GM21515 (cell line): ENCODE results near the gene NANOS3.
A peak's percentile ranks its signal among the peaks of the same experiment; 100 is the strongest.

ENCODE experiments used
- ATAC-seq: cut with Tn5 transposase; IDR thresholded peaks from one replicate; pipeline ENCODE4 v1.9.1; 2021; ENCODE audit not compliant: unreplicated experiment

Gene NANOS3

DNA sequence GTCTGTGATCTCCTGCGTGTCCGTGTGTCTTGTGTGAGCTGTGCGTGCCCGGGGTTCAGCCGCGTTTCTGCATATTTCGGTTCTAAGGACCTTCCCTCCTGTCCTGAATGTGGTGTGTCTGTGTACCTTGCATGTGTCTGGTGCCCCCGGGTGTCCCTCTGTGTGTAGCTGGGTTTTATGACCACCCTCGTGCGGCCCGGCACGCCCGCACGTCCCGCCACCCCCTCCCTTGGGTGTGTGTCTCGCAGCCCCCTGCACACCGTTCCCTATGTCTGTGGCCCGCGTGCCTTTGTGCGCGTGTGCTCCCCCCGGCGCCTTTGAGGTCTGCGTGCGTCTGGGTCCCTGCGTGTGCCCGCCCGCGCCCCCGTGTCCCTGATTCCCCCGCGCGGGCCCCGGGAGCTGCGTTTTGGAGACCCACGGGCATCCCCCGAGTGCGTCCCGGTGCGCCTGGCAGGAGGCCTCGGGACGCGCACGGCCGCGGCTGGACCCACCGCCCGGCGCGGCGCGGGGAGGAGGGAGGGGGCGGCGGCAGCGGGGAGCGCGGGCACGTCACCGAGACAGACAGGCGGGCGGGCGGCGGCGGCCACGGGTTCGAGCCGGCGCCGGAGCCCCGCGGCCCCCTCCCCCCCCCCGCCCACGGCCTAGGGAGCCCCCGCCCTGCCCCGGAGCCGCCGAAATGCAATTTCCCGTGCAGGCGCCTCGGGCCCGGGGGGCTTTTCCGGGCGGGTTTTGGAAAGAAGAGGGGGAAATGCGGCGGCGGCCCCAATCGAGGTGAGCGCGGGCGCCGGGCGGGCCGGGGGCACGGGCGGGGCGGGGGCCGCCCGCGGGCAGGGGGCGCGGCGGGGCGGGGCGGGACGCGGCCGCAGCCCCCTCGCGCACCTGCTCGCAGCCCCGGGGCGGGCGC is 12.0 kb upstream of the NANOS3 start:
- no peak for ATAC-seq

DNA sequence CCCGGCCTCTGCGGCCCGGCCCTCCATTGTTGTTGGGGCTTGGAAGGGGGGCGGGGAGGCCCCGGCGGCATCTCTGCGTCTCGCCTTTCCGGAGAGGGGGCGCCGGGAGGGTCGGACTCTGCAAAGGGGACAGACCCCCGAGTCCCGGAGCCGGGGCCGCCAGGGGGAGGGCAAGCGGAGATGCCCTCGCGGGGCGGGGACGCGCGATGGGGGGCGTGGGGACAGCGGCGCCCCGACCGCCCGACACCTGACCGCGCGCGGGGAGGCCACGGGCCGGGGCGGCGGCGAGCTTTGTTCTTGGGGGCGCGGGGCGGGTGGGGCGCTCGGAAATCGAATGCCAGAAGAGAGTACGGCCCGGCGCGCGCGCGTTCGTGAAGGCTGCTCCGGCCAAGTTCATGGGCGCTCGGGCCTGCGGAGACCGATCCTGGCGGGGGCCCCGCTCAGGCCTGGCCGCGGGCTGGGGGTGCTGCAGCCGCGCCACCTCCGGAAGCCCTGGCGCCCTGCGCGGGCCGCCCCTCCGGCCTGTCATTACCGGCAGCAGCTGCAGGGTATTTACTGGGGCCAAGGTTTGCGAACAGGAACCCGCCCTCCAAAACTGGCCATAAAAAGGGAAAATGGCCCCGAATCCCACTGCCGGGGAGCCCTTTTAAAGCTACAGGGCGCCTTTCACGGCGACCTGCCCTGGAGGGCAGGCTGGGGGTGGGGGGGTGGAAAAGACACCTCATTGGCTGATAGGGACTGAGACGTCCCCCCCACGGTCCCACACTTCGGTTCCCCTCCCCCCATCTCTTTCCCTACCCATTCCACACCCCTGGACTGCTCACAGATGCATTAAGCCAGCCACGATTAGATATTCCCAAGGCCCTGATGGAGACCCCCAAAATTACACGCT is 11.1 kb upstream of the NANOS3 start:
- ATAC-seq: no peak

DNA sequence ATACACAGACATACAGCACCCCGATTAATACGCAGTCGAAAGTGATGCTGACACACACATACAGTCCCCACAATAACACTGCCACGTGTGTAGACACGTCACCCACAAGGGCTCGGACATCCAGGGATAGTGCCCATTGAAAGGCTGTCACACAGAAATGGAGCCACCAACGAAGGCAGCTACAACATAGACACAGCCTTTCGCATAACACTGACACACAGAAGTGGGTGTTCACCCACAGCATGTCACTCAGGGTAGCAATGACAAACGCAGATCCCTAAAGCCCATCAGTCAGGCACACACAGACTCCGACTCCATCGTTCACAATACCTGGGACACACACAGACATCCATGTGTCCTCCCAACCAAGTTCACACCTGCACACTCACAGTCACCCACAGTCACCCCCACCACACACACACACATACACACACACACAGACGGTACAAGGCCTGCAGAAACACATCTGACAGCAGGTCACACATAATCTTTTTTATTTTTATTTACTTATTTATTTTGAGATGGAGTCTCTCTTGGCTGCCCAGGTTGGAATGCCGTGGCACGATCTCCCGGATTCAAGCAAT is 10.4 kb upstream of the NANOS3 start:
- no peak for ATAC-seq

DNA sequence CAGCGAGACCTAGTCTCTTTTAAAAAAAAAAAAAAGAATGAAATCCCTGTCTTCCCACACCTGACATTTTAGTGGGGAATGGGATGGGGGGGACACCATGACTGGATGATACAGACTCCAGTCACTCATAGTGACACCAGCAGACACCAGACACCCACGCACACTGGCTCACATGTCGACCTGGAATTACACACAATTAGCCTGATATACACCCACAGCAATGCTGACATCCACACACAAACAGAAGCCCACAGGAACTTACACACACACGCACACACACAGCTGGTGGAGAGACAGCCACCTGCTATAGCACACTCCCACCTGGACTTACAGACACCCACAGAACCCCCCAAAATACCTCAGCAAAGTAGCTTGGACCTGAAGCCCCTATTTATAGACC is 8.3 kb upstream of the NANOS3 start:
- ATAC-seq: no peak

DNA sequence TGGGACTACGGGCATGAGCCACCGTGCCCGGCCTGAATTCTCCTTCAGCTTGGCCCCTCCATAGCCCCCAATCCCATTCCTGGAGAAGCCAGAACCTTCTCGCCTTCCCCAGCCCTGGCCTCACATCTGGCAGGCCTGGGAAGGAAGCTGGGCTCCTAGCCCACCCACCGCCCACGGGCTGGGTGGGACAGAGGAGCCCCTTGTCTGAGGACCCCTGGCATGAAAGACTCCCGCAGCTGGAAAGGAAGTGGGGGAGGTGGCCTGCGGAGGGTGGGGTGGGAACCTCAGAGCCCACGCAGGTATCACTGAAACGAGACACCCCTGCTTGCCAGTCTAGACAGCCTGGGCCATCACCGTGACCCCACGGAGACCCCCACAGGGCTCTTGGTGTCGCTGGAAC is 7.7 kb upstream of the NANOS3 start:
- no peak for ATAC-seq

DNA sequence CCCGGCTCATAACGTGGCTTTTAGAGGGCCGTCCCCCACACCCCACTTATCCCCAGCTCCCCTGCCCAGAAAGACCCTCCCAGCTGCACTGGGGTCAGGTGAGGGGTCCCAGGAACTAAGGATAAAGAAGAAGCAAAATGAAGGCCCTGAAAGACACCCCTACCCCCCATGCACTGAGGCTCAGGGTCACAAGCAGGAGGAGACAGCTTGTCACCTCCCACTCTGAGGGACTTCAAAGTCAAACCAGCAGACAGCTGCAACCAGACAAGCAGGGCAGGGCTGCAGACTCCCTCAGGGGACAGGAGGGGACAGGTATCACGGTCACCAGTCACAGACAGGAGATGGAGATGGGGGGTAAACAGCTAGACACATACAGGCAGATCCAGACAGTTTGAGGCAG is 6.1 kb upstream of the NANOS3 start:
- ATAC-seq: no peak

DNA sequence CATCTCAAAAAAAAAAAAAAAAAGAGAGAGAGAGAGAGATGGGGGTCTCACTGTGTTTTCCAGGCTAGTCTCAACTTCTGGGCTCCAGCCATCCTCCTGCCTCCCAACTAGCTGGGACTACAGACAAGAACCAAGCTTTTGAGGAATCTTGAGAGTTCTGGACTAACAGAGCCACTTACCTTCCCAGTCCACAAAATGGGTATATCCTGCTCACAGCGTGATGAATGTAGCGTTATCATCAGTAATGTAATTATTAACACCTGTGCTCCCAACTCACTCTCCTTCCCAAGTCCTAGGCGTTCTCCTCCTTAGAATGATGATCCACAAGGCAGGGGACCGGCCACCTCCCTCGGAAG is 4.6 kb upstream of the NANOS3 start:
- ATAC-seq: no peak

DNA sequence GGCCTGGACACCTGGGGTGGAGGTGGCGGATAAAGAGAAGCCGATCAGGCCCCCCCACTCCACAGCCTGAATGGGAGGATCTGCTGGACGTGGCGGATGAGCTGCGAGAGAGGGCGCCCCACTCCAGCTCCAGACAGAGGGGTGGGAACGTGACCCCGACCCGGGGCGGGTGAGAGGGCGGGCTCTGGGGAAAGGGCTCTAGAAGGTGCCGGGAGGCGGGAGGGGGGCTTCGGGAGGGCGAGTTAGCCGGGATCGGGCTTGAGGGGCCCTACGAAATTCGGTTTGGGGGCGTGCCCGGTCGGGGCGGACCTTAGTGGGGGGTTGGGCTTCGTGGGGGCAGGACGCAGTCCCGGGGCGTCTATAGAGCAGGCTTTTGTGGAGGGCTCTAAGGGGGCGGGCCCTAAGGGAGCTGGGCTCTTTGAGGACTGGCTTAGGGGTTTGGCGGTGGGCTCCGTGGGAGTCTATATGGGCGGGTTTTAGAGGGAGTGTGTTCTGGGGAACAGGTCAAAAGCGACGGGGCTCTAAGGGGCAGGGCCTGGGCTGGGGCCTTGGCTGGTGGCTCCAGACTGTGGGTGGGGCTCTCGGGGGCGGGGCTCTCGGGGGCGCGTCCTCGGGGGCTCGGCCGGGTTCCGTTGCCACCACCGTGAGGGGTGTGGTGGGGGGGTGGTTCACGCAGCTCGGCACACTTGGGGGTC is 4.1 kb upstream of the NANOS3 start:
- ATAC-seq: no peak

DNA sequence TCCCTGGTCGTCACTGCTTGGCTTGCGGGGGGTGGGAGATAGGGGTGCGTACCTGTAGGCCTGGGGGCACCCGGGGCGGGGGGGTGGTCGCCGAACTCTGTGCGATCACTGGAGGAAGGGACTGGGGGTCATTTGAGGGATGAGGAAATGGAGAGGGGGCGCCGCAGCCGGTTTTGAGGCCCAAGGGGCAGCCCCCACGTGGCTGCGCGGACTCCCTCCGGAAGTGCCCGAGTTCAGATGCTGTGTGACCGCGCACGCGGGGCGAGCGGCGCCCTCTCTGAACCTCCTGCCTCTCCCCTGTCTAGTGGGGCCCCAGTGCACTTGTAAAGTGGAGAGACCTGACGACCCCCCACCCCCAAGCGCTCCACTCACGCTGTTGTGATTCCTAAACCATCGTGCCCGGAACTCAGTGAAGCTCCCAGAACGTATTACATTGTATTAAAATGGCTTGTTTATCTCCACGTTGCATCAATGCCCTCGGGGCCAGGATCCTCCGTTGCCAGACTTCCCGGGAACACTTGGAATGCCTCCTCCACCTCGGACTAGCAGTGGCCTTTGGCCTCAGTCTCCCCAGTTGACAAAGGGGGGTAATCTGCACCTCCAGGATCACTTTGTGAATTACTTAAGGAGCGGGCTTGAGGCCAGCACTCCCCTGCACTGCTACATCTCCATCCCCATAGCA is 3.0 kb upstream of the NANOS3 start:
- ATAC-seq: no peak

DNA sequence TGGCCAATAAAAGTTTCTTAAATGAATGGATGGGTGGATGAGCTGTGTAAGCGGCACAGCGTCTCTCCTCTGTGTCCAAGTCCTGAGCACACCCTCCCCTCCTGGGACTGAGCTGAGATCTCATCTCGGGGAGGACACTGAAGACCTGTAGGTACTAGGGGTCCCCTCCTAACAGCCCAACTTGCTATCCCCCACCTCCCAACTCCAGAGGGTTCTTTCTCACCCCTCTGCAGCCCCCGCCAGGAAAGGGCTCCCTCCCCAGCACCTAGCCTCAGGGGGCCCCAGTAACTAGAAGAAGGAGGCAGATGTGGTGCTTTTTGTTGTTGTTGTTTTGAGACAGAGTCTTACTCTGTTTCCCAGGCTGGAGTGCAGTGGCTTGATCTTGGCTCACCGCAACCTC is 1.1 kb upstream of the NANOS3 start:
- no peak for ATAC-seq

DNA sequence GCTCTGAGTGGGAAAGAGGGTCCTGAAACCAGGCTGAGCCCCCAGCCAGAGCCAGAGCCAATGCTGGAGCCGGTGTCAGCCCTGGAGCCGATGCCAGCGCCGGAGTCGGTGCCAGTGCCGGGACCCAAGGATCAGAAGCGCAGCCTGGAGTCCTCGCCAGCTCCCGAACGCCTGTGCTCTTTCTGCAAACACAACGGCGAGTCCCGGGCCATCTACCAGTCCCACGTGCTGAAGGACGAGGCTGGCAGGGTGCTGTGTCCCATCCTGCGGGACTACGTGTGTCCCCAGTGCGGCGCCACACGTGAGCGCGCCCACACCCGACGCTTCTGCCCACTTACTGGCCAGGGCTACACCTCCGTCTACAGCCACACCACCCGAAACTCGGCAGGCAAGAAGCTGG is 369 bp downstream of the NANOS3 start:
- ATAC-seq: no peak

DNA sequence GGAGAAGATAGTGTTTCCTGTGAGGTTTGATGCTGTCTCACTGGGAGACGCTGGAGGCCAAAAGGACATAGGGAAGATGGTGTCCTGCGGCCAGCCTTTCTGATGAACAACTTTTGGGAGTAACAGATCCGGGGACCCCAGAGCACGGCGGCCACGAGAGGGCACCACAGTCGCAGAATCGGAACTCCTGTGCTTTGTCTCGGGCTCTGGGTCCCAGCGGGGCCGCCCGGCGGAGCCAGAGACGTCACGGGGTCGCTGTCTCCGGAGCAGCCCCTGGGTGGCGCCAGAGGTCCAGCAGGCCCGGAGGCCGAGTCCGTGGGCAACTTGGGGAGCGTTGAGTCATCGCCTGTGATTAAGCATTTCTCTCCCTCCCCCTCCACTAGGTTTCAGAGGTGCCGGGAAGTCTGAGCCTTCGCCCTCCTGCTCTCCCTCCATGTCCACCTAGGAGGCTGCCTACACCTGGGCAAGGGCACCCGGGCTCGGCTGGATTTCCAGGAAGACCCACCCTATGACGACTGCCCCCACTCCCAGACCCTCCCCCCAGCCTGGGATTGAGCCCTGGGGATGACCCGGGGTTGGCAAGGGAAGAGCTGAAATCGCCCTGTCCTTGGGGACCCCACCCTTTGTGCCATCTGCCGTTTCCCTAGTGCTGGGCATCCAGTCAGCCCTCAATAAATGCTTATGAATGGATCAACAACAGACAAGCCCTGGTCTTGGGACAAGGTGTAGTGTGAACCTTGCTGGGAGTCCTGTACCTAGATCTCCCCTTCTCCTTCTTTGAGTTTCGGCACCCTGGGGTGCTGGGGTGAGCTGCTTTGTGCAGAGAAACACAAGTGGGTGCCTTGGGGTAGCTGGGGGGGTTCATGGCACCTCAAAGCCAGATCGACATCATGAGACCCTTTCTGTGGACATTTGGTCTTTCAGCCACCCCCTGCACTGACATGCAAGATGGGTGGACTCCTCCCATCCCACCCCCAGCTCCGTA is 3.4 kb downstream of the NANOS3 start:
- peak; percentile 69 for ATAC-seq

DNA sequence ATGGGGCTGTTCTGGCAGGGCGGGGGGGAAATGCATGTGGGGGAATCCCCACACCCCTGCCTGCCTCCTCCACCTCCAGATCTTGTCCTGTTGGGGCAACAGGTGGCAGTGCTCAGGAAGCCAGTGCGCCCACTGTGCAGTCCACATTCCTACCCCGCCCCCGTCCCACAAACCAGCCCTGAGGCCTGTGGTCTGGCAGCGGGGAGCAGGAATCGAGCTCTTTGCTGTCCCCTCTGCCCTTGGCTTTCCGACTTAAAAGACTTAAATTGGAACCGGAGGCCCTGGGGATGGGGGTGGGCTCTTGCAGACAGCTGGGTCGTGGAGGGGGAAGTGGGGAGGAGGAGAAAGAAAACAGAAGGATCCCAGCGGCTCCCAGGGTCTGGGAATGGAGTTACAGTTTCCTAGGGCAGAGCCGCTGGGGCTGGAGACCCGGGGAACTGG is 4.3 kb downstream of the NANOS3 start:
- no peak for ATAC-seq

DNA sequence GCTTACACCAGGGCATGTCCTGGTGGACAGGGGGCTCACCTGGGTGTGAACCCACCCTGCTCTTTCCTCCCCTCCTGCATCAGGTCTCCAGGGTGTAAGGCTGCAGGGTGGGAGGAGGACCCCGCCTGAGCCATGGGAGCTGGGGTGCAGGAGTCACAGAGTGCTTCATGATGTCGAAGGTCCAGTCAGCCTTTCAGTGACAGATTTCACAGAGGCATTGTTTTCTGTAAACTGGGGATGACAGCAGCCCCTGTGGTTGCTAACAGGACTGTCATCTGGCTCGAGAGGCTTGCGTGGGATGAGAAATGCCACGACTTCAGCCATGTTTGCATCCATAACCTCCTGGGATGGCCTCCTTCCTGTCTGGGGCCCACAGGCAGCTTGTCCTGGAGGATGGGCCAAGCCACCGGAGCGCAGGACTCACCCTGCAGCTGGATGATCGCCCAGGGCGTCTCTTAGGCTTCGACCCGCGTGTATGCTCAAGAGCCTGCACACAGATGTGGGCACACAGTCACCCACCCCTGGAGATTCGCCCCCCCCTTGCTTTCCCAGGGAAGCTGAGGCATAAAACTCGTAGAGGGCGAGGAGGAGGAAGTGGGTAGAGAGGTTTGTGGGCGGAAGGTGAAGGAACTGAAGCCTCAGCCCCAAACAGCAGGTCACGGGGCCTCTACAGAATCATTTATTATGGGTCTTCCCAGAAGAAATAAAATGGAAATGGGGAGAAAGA is 4.9 kb downstream of the NANOS3 start:
- ATAC-seq: no peak

DNA sequence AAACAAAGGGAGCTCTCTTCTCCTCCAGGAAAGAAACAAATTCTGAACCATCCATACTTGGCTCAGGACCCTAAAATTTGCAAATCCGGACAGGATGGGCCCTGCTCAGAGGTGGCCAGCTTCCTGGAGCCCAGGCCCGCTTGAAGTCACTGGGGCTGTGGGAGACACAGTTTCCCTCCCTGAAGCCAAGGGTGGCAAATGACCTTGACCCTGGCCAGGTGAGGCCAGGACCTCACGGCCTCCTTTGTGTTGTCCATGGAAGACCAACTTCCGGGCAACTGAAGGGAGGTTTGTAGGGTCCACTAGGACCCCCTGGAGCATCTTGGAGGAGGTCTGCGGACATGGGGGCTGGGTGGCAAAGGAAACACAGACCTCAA is 5.5 kb downstream of the NANOS3 start:
- no peak for ATAC-seq

DNA sequence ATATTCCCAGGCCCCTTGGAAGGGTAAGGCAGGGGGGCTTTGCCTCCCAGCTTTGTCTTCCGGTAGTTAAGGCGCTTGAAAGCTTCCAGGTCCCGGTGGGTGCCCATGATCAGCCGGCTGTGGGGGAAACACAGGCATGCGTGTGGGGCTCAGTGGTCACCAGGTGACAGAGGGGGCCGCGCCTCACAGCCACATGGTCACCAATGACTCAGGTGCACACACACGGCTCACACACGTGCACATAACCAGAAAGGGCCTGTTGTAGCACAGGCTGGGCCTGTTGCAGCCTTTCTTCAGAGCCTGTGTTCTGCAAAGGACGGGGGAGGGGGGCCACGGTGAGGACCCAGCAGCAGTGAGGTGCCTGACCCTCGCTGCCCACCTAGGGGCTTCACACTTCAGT is 5.9 kb downstream of the NANOS3 start:
- no peak for ATAC-seq

DNA sequence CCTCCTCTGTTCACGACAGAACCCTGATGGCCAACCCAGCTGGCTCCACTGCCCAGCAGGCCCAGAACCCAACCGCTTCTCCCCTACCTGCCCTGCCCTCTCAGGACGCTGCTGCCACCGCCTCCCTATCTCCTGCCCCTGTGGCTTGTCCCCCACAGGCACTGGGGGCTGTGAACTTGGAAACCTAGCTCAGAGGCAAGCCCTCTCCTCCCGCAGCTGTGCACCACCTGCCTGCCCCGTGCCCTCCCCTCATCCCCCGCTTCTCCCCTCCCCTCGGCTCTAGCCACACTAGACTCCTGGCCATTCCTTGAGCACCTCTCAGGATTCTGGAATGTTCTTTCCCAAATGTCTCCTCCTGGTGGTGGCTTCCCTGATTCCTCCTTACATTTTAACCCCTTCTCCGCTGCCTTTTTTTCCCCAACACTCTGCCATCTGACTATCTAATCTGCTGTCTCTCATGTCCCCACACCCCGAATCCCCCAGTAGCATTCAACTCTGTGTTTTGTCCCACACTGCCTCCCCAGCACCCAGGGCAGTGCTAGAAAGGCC is 6.7 kb downstream of the NANOS3 start:
- ATAC-seq: no peak
